Mammary epithelial cell (primary cell): ENCODE measurements around the gene S1PR1.

ENCODE experiments used
- CTCF ChIP-seq, 2 donors: IDR thresholded peaks in 1 of 2; conservative IDR thresholded peaks in 1 of 2; 2 replicates each; pipeline ENCODE4 v1.5.1; 2011 to 2012; ENCODE audit warnings: inconsistent platforms in 2 of 2, low read length in 2 of 2, mild to moderate bottlenecking in 2 of 2, control low read depth in 1 of 2, low read depth in 1 of 2; ENCODE audit not compliant: insufficient read depth in 1 of 2; ENCODE audit errors: extremely low read depth in 1 of 2
- EZH2 ChIP-seq: IDR thresholded peaks from 2 replicates; pipeline ENCODE4 v1.6.1; 2012; ENCODE audit warnings: low read length, inconsistent platforms, borderline replicate concordance

- TF ChIP-seq CTCF (conservative IDR thresholded peaks at IDR 0.05 in 1 of 2, IDR thresholded peaks at IDR 0.05 in 1 of 2; ENCODE audit: extremely low read depth in 1 of 2, insufficient read depth in 1 of 2, low read depth in 1 of 2, low read length in 2 of 2) (no peak), EZH2 (no peak)
Observed at GRCh38 chr1:101221945-101222429, 14.8 kb upstream of the S1PR1 start.
